Stimulated activated CD4-positive, alpha-beta T cell treated with anti-CD3 and anti-CD28 coated beads, Interleukin-4, amount 100 ng/mL, for 4 hours (primary cell): ENCODE data around the gene TM9SF1.
"Not testable (repeated sequence)": the region's sequence is repeated elsewhere in the genome, so short reads cannot be mapped to it uniquely, and the experiment has no call there.

Source experiments
- DNase-seq, 2 experiments: peaks; one replicate each; pipeline ENCODE4 v3.0.0-alpha.2; 2020

Gene TM9SF1

GRCh38 chr14:24224618-24225071, 29.4 kb upstream of the TM9SF1 start:
- DNase-seq: no peak

- not testable (repeated sequence) for DNase-seq
Measured at GRCh38 chr14:24222987-24223386, 27.7 kb upstream of the TM9SF1 start.

GRCh38 chr14:24219521-24219920, 24.3 kb upstream of the TM9SF1 start:
- no peak for DNase-seq

- DNase-seq: no peak
Measured at GRCh38 chr14:24219080-24219479, 23.8 kb upstream of the TM9SF1 start.

GRCh38 chr14:24216876-24217275, 21.6 kb upstream of the TM9SF1 start:
- not testable (repeated sequence) for DNase-seq

GRCh38 chr14:24216345-24216699, 21.1 kb upstream of the TM9SF1 start:
- no peak for DNase-seq

GRCh38 chr14:24215495-24216344, 20.5 kb upstream of the TM9SF1 start, which contains the start of gene MDP1:
MDP1 (minus strand) TSS chr14:24216066; CDS start chr14:24215955, 111 bp downstream.
- DNase-seq: peak; percentile 79 to 85

GRCh38 chr14:24213866-24214662, 18.8 kb upstream of the TM9SF1 start:
- DNase-seq: no peak

GRCh38 chr14:24212924-24213865, 18.0 kb upstream of the TM9SF1 start, which contains the start of gene CHMP4A:
CHMP4A (minus strand) TSS chr14:24213488; CDS start chr14:24213439, 49 bp downstream.
- peak; percentile 92 to 94 for DNase-seq

GRCh38 chr14:24211311-24211710, 16.1 kb upstream of the TM9SF1 start:
- DNase-seq: no peak

- no peak for DNase-seq
Measured at GRCh38 chr14:24207625-24208024, 12.4 kb upstream of the TM9SF1 start.

- no peak for DNase-seq
Measured at GRCh38 chr14:24207104-24207551, 11.9 kb upstream of the TM9SF1 start.

GRCh38 chr14:24206260-24207103, 11.2 kb upstream of the TM9SF1 start:
- no peak for DNase-seq

- DNase-seq: no peak
Measured at GRCh38 chr14:24204163-24205146, 9.2 kb upstream of the TM9SF1 start.

GRCh38 chr14:24203249-24203886, 8.1 kb upstream of the TM9SF1 start:
- not testable (repeated sequence) for DNase-seq

- DNase-seq: not testable (repeated sequence)
Measured at GRCh38 chr14:24202538-24202937, 7.3 kb upstream of the TM9SF1 start.

GRCh38 chr14:24198814-24199524, 3.7 kb upstream of the TM9SF1 start:
- no peak for DNase-seq

- DNase-seq: no peak
Measured at GRCh38 chr14:24197056-24197450, 1.8 kb upstream of the TM9SF1 start.
